Measurements from ENCODE around the gene PTPRD. TPM values are rescaled to one million over a fixed set of nuclear protein-coding genes. Genes with fewer than 3 reads are reported as not detected.

Gene PTPRD
- total RNA-seq, 1 experiment from 2014 or later: 0.02 TPM

DNA sequence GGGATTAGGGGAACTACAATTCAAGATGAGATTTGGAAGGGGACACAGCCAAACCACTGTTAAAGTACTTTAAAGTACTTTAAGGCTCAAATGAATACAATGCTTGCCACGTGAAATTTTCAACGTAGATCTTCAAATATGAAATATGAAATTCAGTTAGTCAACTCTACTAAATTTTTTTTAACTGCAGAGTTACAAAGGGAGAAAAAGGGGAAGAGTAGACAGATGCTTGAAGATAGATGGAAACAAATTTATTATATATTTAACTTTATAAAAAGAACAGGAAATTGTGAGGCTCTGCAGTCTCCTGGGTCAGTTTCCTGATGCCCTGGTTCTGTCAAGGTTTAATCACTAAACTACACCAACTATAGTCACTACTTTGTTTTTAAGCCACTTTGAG lies 2027.8 kb downstream of the PTPRD start:
- H3K27ac ChIP-seq (ENCODE audit: low read depth, low read length): no peak overlapping the region
- POLR2A ChIA-PET: no interaction called here
- H3K4me2 ChIP-seq (ENCODE audit: low read length): no peak overlapping the region
- no TSS peak for BruUV-seq (replicated peaks)
- H2AFZ ChIP-seq (ENCODE audit: low read depth, low read length, poor library complexity, severe bottlenecking): no peak overlapping the region
- DNase-seq (ENCODE audit: low read depth, low spot score): no peak
- H3K79me2 ChIP-seq (ENCODE audit: insufficient read depth, low read length): no peaks in the 10 kb centered on the region
- ATAC-seq: no peak
- H3K9me3 ChIP-seq (ENCODE audit: control insufficient read depth in 1 of 2, insufficient read depth in 1 of 2, low read depth in 1 of 2, low read length in 2 of 2): peaks cover under 1 to 16% of the 10 kb centered on the region in 2 experiments; a peak in 3 of 4 replicates
- H3K4me3 ChIP-seq (replicated peaks in 1 of 2; ENCODE audit: low read depth in 1 of 2, low read length in 2 of 2): no peak overlapping the region
- no peaks in the 10 kb centered on the region for H4K20me1 ChIP-seq (ENCODE audit: insufficient read depth)
- intact Hi-C loops (cut with micrococcal nuclease): no loop called here
- no peaks in the 10 kb centered on the region for H3K27me3 ChIP-seq (ENCODE audit: insufficient read depth, low read length)
- H3K4me1 ChIP-seq (ENCODE audit: control insufficient read depth in 1 of 2, insufficient read depth in 2 of 2, low read length in 2 of 2): no peaks in the 10 kb centered on the region
- RAD21 ChIA-PET (ENCODE audit: low non-redundant PET in 1 of 2, low total read pairs in 2 of 2, uncharacterized antibody in 2 of 2, unreplicated experiment in 2 of 2): no interaction called here
- TF ChIP-seq POLR2A (IDR thresholded peaks at IDR 0.05; ENCODE audit: borderline replicate concordance, extremely low read depth, insufficient read depth, insufficient read length): no peak
- no peak for TF ChIP-seq SP1 (IDR thresholded peaks at IDR 0.05; ENCODE audit: low read depth)
- TF ChIP-seq, protein P1, sequence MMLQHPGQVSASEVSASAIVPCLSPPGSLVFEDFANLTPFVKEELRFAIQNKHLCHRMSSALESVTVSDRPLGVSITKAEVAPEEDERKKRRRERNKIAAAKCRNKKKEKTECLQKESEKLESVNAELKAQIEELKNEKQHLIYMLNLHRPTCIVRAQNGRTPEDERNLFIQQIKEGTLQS (IDR thresholded peaks at IDR 0.05): no peak
- TF ChIP-seq, protein P2, sequence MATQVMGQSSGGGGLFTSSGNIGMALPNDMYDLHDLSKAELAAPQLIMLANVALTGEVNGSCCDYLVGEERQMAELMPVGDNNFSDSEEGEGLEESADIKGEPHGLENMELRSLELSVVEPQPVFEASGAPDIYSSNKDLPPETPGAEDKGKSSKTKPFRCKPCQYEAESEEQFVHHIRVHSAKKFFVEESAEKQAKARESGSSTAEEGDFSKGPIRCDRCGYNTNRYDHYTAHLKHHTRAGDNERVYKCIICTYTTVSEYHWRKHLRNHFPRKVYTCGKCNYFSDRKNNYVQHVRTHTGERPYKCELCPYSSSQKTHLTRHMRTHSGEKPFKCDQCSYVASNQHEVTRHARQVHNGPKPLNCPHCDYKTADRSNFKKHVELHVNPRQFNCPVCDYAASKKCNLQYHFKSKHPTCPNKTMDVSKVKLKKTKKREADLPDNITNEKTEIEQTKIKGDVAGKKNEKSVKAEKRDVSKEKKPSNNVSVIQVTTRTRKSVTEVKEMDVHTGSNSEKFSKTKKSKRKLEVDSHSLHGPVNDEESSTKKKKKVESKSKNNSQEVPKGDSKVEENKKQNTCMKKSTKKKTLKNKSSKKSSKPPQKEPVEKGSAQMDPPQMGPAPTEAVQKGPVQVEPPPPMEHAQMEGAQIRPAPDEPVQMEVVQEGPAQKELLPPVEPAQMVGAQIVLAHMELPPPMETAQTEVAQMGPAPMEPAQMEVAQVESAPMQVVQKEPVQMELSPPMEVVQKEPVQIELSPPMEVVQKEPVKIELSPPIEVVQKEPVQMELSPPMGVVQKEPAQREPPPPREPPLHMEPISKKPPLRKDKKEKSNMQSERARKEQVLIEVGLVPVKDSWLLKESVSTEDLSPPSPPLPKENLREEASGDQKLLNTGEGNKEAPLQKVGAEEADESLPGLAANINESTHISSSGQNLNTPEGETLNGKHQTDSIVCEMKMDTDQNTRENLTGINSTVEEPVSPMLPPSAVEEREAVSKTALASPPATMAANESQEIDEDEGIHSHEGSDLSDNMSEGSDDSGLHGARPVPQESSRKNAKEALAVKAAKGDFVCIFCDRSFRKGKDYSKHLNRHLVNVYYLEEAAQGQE (IDR thresholded peaks at IDR 0.05; ENCODE audit: low read depth): no peak
- no peaks in the 10 kb centered on the region for H3K9me2 ChIP-seq (ENCODE audit: insufficient read depth)
- no peaks in the 10 kb centered on the region for H3K36me3 ChIP-seq (ENCODE audit: control insufficient read depth in 1 of 2, insufficient read depth in 2 of 2, low read length in 2 of 2)
- CTCF ChIA-PET: no interaction called here
- H3K9ac ChIP-seq (ENCODE audit: low read length): no peak overlapping the region

DNA sequence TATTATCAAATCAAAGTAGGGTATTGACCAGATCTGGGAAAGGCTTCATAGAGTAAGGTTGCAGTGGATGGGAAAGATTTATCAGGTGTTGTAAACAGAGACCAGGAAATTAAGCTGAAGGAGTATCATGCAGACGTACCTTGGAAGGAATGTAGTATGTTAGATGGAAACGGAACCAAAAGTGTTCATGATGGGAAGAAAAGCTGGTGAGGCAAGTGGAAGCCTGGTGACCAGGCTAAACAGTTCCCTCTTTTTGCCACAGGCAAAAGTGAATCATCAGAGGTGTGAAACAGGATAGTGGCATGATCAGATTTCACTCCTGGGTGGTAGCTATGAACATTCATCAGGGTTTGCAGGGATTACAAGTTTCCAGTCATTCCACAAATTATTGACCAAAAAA lies 2033.1 kb downstream of the PTPRD start:
- Histone ChIP-seq H3K9ac (ENCODE audit: low read length) (no peak overlapping the region), H3K4me3 (replicated peaks in 1 of 2; ENCODE audit: low read depth in 1 of 2, low read length in 2 of 2) (no peak overlapping the region), H3K4me1 (ENCODE audit: control insufficient read depth in 1 of 2, insufficient read depth in 2 of 2, low read length in 2 of 2) (no peaks in the 10 kb centered on the region), H2AFZ (ENCODE audit: low read depth, low read length, poor library complexity, severe bottlenecking) (no peak overlapping the region), H3K79me2 (ENCODE audit: insufficient read depth, low read length) (no peaks in the 10 kb centered on the region), H3K27ac (ENCODE audit: low read depth, low read length) (no peak overlapping the region), H3K27me3 (ENCODE audit: insufficient read depth, low read length) (no peaks in the 10 kb centered on the region), H3K9me3 (ENCODE audit: control insufficient read depth in 1 of 2, insufficient read depth in 1 of 2, low read depth in 1 of 2, low read length in 2 of 2) (peaks cover 6 to 35% of the 10 kb centered on the region in 2 experiments; a peak in 2 of 4 replicates), H4K20me1 (ENCODE audit: insufficient read depth) (no peaks in the 10 kb centered on the region), H3K36me3 (ENCODE audit: control insufficient read depth in 1 of 2, insufficient read depth in 2 of 2, low read length in 2 of 2) (no peaks in the 10 kb centered on the region), H3K9me2 (ENCODE audit: insufficient read depth) (no peaks in the 10 kb centered on the region), H3K4me2 (ENCODE audit: low read length) (no peak overlapping the region)
- DNase-seq (ENCODE audit: low read depth, low spot score) (no peak), ATAC-seq (no peak)
- intact Hi-C loops (cut with micrococcal nuclease): no loop called here
- RAD21 ChIA-PET (ENCODE audit: low non-redundant PET in 1 of 2, low total read pairs in 2 of 2, uncharacterized antibody in 2 of 2, unreplicated experiment in 2 of 2): no interaction called here
- BruUV-seq (replicated peaks): no TSS peak
- POLR2A ChIA-PET: no interaction called here
- CTCF ChIA-PET: no interaction called here
- TF ChIP-seq, protein P2 (IDR thresholded peaks at IDR 0.05; ENCODE audit: low read depth): no peak
- TF ChIP-seq TCF7L2 (IDR thresholded peaks at IDR 0.05; ENCODE audit: borderline replicate concordance, extremely low read depth, insufficient read depth, insufficient read length): no peak
- TF ChIP-seq CEBPB (IDR thresholded peaks at IDR 0.05; ENCODE audit: low read depth): no peak
- TF ChIP-seq POLR2A (IDR thresholded peaks at IDR 0.05; ENCODE audit: borderline replicate concordance, extremely low read depth, insufficient read depth, insufficient read length): no peak
- no peak for TF ChIP-seq EZH2phosphoT487 (IDR thresholded peaks at IDR 0.05; ENCODE audit: borderline replicate concordance)
- no peak for TF ChIP-seq ZFX (IDR thresholded peaks at IDR 0.05)
- TF ChIP-seq POLR2AphosphoS5 (IDR thresholded peaks at IDR 0.05; ENCODE audit: low read depth, low read length): no peak
- TF ChIP-seq, protein P3, sequence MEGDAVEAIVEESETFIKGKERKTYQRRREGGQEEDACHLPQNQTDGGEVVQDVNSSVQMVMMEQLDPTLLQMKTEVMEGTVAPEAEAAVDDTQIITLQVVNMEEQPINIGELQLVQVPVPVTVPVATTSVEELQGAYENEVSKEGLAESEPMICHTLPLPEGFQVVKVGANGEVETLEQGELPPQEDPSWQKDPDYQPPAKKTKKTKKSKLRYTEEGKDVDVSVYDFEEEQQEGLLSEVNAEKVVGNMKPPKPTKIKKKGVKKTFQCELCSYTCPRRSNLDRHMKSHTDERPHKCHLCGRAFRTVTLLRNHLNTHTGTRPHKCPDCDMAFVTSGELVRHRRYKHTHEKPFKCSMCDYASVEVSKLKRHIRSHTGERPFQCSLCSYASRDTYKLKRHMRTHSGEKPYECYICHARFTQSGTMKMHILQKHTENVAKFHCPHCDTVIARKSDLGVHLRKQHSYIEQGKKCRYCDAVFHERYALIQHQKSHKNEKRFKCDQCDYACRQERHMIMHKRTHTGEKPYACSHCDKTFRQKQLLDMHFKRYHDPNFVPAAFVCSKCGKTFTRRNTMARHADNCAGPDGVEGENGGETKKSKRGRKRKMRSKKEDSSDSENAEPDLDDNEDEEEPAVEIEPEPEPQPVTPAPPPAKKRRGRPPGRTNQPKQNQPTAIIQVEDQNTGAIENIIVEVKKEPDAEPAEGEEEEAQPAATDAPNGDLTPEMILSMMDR (IDR thresholded peaks at IDR 0.05 in 2 of 3, conservative IDR thresholded peaks at IDR 0.05 in 1 of 3; ENCODE audit: borderline replicate concordance in 1 of 3, insufficient read depth in 1 of 3, low read depth in 2 of 3, low read length in 2 of 3): no peak
- TF ChIP-seq SRF (IDR thresholded peaks at IDR 0.05; ENCODE audit: low read depth): no peak
